C1 segment of cervical spinal cord (tissue), 14 donors: ENCODE measurements around the gene FAM234B.
"Not testable (repeated sequence)": the region's sequence is repeated elsewhere in the genome, so short reads cannot be mapped to it uniquely, and the experiment has no call there.

ENCODE experiments used
- DNase-seq, 14 donors: peaks; one replicate each; lab custom pipeline; 2025; lab: John Stamatoyannopoulos, UW

FAM234B gene

GRCh38 chr12:13060581-13060980 is 16.4 kb downstream of the FAM234B start:
- DNase-seq: no peak

- no peak for DNase-seq
These were observed 17.2 kb downstream of the FAM234B start for GRCh38 chr12:13061377-13061776.

- DNase-seq: peak in 1 of 14 donors; percentile 14
These were observed 18.5 kb downstream of the FAM234B start for GRCh38 chr12:13062669-13063068.

DNA sequence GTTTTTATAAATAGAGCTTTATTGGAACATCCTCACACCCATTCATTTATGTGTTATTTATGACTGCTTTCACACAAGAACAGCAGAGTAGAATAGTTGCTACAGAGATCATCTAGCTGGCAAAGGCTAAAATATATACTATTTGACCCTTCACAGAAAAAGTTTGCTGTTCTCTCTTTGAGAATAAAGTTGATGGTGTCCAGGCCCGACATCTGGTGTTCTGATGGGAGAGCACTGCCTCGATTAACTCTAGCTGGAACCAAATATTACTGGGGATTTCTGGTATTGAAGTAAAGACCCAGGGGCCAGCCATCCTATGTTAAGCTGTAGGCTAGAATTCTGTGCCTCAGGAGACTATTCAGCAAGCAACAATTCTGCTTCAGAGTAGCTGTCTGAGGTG is 21.8 kb downstream of the FAM234B start:
- no peak for DNase-seq

GRCh38 chr12:13066459-13066858 is 22.3 kb downstream of the FAM234B start:
- no peak for DNase-seq

DNA sequence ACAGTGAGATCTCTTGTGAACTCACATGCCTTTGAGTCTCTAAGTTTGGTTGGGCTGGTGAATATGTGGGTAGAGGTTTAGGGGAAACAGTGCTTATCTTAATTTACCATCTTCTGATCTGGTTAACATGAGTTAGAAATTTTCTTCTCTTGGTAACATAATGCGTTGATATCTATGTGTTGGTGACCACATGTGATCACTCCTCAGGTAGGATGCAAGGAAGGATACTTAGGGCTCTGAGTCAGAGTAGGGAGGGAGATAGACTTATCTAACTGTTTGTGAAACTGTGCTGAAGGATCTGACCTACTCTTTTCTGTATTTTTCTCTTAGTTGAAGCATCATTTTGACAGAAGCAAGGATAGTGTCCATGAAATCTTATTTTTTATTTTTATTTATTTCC is 23.1 kb downstream of the FAM234B start:
- DNase-seq: no peak

GRCh38 chr12:13069380-13069779 is 25.2 kb downstream of the FAM234B start:
- DNase-seq: no peak

GRCh38 chr12:13071305-13072280 is 27.4 kb downstream of the FAM234B start:
- DNase-seq: peak in 1 of 14 donors; percentile 8

DNA sequence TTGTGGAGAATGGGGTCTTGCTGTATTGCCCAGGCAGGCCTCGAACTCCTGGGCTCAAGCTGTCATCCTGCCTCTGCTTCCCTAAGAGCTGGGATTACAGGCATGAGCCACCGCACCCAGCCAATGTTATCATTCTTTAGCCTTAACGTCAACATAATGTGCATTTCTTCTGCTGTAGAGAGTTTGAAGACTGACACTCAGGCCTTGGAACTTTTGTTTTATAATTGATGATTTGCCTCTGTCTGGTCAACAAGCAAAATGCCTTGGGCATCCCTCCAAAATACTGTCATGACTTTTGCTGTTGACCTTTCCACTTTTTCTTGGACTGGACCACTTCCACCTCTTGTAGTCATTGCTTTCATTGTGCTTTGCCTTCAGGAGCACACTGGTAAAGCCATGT is 29.0 kb downstream of the FAM234B start:
- DNase-seq: no peak

DNA sequence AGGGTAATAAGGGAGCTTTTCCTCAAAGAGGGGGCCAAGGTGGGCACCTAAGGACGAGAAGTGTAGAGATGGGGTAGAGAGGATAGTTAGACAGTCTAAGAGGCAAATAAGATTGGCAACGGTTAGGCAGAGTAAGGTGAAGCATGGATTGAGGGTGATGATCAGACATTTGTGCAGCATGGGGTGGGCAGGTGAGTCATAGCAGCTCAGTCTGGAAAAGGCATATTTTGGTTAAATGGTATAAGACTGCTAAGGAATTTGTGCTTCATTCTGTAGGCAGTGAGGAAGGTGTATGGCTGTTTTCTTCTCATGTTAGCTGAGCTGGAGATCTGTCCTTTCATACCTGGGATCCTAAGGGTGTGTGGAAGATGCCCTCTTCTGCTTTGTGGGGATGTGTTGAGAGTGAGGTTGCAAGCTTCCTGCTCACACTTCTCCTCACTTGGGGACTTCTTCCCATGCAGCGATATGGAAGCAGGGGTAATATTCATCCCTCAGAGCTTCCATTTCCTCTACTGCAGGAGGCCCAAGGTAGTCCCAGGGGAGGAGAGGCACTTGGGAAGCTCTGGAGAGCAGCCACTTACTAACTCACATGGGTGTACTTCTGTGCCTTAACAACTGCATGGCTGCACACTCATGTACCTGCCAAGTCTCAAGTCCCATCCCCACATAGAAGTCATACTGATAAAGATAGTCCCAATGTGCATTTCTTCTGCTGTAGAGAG is 30.4 kb downstream of the FAM234B start:
- DNase-seq: no peak

DNA sequence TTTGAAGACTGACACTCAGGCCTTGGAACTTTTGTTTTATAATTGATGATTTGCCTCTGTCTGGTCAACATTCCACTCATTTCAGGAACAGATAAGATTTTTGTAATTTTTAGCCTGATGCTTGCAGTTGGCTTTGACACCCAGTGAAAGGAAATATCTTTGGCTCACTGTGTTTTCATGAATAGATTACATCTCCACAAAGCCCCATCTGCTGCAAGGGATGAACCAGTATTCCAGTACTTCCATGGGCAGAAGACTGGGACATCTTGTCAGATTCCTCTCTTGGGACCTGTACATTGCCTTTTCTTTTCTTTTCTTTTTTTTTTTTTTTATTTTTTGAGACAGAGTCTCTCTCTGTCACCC is 30.9 kb downstream of the FAM234B start:
- no peak for DNase-seq

DNA sequence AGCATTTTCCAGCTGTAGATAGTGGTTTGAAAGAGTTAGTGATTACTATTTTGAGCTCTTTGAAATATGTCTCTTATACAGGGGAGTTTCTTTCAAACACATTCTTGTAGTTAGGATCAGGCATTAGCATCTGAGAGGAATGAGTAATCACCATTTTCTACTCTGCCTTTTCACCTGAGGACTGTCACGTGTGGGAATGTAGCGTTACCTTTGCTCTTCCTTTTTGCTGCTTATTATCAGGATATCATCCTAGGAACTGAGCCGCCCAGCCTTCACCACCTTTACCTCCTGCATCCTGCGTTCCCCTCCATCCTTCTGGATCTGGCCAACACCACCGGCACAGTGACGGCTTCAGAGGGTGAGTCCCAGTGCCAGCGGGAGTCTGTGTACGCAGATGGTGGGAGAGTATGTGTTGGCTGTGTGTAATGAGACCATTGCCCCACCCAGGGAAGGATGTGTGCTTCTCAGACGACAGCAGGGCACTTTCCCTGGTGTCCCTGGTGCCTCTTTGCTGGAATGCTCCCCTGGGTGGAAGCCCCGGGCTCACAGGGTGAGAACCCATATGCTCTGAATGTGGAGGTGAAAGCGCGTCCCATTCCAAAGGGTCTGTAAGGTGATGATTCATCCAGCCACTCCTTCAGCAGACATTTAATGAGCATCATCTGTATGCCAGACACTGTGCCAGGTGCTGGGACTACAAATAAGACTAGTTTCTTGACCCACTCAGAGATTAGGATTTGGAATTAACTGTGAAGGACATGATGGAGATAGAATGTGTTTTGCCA is 31.8 kb downstream of the FAM234B start:
- DNase-seq: no peak

GRCh38 chr12:13079440-13079906 is 35.3 kb downstream of the FAM234B start:
- DNase-seq: no peak

GRCh38 chr12:13080266-13080665 is 36.1 kb downstream of the FAM234B start:
- no peak for DNase-seq

DNA sequence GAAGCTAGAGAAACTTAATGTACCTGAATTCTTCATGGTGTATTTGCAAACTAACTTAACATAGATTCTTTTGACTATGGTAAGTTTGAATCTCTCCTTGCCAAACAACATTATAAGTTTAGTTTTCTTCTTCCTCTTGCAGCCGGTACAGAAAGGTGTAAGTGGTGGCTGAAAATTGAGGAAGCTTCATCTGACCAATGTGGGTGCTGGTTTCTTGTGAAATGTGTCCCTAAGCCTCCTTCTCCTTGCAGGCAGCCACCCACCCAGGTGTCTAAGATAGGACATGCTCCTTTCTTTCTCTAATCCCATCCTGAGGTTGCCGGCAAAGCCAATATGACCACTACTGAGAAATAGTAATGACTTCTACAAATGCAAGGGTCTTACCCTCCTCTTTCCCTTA is 38.7 kb downstream of the FAM234B start:
- no peak for DNase-seq

GRCh38 chr12:13083638-13084037 is 39.5 kb downstream of the FAM234B start:
- DNase-seq: not testable (repeated sequence)

- no peak for DNase-seq
These were observed 40.9 kb downstream of the FAM234B start for GRCh38 chr12:13084898-13085640.

DNA sequence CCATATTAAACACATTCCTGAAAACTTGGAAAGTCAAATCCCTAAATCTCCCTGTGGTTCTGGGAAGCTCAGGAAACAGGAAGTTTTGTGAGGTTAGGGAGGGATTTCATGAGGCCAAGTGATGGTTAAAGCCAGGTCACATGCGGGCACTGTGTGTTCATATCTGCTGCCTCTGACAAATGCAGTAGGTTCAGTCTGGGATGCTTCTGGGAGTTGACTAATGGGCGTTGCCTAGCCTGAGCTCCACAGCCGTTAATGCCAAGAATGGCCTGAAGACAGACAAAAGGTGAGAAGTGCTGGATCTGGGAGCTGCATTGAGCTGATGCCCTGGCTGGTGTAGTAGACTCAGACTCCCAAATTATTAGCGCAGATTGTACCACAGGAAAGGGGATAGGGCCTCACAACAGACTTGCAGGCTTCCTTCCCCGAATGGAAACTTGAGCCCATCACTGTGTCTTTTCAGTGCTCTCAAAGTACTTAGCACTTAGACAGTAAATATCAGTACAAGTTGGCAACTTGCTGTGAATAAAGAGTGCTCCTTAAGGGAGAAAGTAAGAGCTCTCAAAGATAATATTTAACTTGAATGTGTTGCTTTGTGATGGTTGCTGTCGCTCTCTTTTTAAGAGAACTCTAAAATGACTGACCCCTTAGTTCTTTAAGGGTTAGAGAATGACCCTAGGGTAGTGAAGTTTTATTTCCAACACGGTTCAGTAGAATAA is 41.9 kb downstream of the FAM234B start:
- DNase-seq: no peak

DNA sequence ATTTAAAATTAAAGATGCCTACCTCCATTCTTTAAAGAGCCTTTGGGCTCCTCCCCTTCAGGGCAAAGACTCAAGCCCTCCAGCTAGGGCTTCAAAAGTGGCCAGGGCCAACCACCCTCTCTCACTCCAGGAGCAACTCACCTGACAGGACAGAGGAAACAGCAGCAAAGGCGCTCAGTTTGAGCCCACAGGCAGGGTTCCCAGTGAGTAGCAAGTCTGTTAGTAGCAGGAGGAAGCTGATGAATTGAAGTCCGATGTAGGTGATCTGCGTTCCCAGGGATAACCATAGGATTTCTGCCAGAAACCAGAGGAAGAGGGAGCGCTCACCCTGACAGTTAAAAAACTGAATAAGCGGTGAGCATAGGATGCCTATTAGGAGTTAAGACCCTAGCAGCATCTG is 43.6 kb downstream of the FAM234B start:
- no peak for DNase-seq

DNA sequence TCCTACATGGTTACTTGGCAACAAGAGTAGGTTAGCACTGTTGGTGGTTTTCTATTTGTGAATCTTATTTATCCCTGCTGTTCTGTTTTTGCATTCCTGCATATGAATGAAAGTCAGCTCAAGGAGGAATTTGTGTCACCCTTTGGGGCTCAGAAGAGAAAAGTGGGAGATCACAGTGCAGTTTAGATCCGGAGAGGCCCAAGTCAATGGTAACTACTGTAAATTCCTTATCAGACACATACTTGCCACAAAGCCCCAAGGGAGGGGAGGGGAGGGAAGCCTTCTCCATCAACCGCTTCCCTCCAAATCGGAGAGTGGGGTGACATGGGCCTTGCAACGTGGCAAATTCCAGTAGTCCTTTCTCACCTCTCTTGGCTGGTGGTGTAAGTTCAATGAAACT is 44.3 kb downstream of the FAM234B start:
- DNase-seq: no peak

DNA sequence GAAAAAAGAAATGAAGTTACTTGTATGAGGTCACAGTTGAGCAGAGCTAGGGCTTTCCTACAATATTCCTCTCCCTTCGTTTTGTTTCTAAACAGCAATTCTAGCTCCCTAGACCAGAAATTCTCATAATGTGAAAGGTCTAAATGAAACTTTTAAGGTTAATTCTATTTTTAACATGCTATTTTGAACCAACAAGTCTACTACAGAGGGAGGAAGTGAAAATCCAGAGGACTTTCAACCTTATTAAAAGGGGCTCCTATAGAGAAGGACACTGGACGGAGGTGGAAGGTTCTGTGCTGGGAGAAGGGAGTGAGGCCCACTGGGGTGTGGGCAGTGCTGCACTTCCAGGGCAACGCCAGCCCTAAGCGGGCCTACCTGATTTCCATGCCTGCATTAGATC is 45.9 kb downstream of the FAM234B start:
- DNase-seq: no peak
